SIG-M5 treated with dmso at 0.1 percent for 504 hours (cell line): ENCODE measurements around the gene RRP1B.

Source experiments
- DNase-seq: peaks from one replicate; lab custom pipeline; 2025; ENCODE audit not compliant: unreplicated experiment; lab: John Stamatoyannopoulos, UW

The RRP1B gene

DNA sequence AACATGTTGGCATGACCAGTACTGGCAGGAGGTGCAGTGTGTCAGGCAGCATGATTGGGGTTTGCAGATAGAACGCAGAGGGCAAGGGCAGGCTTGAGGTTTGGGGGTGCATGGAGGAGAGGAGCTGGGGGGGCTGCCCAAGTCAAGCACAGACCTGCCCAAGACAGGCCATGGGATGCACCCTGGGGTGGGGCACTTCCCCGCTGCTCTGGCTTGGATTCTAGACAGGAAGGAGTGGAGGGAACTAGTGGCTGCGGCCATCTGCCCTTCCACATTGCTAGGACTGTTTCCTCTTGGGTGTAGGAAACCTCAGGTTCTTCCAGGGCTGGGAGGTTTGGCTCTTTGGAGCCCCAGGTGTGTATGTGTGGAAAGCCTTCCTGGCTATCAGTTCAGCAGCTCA is 62.6 kb downstream of the RRP1B start:
- no peak for DNase-seq

DNA sequence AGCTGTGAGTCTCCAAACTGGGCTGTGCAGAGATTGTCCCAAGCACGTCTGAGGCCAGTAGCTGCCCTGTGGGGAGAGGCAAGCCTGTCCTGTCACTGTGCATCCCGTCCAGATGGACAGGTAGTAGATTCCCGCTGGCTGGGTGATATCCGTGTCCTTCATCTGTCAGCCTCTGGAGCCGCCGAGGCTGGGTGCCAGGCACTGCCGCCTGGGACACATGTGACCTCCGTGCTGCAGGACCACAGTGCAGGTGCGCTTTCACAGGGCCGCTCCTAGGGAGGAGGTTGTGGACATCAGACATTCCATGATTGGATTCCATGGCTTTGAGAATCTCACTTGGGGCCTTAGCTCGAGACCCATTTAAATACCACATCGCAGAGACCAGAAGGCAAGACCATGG is 64.3 kb downstream of the RRP1B start:
- no peak for DNase-seq

DNA sequence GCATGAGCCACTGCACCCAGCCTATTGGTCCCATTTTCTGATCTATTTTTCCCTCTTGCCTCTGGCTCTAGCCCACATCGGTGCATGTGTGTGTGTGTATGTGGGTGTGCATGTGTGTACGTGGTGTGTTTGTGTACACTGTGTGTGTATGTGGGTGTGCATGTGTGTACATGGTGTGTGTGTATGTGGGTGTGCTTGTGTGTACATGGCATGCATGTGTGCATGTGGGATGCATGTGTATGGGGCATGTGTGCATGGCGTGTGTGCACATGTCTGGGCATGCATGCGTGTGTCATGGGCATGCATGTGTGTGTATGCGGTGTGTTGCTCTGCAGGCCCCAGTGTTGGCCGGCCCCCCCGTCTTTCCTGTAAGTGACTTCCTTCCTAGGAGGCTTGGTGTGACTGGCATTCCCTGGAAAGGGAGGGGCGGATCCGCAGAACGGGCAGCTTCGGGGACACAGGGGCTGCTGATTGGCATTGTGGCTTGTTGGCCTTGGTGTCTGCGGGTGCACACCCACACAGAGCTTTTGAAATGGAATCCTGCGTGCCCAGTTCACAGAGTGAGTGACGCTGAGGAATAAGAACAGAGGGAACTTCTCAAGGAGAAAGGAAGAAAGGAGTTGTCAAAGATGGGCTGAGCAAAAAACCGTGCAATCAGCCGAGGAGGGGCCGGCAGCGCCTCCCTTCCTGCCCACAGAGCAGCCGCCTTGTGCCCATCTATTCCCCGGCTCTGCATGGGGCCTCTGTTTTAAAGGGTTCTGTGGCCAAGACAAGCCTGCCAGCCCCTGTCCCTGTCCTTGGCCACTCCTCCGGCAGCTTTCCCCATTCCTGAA is 67.5 kb downstream of the RRP1B start:
- no peak for DNase-seq

DNA sequence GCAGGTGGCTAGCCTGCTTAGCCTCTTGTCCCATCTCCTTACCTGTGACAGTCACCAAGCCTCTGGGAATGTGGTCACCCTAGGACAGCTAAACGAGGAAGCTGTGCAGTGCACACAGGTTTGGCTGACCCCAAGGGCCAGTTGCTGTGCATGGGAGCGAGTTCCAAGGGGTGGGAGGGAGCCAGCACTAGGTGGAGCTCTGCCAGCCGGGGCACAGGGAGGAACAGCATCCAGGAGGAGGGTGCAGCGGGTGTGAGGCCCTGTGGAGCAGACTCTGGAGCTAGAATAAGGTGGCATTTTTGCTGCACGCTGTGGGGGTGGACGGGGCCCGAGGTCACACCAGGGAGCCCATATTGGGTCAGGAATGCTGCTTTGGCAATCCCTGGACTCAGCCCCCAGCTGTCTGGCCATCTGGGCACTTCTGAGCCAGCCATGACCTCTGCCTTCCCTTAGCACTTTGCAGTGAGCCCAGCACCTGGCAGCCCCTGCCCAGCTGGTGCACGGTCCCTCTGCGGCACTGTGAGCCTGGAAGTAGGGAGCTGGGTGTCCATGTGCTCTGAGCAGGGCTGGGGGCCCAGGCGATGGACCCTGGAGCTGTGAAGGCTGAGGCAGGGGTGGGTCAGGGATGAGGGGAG is 68.3 kb downstream of the RRP1B start:
- DNase-seq: peak; percentile 42

DNA sequence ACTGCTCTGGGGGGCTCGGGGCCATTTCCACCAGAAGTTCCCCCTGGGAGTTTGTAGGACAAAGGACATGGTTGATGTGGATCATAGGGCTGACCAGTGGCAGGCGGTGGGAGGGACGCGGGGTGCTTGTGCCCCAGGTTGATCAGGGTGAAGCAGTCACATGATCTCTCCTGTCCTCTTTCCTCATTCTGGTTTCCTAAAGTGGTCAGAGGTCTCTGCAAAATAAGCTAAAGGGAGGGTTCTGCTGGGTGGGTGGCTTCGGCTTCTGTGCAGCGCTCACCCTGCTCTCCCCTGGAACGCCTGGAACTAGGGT is 68.8 kb downstream of the RRP1B start:
- DNase-seq: peak; percentile 80

DNA sequence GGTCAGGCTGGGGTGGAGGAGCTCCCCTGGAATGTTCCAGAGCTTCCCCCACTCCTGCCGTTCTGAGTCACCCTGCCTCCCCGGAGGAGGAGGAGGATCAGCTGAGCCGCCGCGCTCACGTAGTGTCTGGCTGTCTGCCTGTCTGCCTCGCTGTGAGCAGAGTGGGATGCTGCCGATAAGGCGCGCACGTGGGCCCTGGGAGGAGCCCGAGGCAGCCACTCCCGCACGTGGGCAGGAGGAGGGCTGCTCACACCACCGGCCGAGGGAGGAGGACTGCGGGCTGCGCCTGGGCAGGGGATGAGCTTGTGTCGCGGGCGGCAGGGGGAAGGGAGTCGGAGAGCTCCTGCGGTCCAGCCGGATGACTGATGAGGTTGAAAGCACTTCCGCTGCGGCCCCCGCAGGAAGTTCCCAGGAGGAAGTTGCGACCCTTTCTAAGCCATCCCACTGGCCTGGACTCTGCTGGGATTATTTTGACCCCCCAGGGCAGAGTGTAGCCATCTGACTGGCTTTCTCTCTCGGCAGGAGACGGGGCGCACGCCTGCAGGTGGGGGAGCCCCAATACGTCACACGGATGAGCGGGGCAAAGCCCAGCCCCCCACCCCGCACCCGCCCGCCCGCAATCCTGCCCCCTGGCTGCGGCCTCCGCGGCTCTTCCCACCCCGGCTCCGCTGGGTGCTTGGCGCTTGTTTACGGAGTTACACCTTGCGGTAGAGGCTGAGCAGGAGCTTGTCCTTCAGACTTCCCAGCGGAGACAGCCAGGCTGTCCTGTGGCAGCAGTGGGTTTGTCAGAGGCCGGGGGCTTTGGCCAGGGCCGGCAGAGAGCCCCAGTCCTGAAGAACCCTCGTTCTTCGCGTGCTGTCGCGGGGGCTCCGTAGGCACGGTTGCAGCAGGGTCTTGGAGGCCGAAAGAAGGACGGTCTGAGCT is 69.4 kb downstream of the RRP1B start:
- DNase-seq: peak; percentile 93

DNA sequence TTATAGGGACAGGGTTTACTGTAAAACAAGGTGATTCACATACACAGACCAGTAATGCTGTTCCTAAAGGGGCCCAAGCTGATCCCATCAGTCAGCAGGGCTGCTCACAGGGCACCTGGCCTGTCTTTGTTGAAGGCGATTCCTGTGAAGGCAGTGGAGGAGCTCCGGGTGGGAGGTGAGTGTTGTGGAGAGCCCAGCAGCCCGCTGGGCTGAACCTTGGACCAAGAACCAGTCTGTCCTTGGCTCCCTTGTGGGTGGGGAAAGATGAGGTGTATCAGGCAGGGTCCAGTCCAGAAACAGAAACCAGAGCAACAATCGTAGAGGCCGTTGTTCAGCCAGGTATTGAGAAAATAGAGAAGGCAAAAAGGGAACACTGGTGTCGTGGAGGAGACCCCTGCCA is 72.1 kb downstream of the RRP1B start:
- DNase-seq: no peak

DNA sequence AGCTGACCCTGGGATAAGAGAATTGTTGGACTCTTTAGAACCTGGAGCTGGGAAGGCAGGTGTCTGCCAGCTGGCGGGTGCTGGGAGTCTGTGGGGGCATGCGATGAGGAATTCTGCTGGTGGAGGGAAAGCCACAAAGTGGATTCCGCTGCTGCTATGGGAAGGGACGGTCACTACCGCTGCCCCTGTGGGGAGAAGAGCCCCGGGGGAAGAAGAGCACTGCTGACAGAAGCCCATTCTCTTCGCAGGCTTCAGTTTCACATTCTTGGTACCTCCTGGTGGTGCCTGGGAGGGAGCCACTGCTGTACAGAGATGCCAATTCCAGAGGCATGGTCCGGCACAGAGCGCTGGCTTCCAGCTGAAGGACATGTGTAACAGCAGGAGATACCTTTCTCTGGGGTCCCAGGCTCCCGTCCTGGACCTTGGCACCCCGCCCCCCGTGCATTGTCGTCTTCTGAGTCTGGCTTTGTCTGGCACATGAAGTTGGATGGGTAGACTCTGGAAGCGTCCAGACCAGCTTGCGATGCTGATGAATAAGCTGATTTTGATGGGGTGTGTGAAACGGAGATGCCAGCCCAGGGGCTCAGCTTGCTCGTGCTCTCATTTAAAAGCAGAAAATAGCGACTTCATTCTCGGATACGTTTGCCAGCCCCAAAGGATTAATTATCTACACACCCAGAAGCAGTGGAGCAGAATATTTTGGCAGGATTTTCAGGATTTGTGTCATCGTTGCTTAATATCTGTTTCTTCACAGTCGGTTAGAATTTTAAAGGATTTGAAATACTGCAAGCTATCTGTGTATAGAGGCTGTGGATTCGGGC is 72.7 kb downstream of the RRP1B start:
- DNase-seq: no peak

DNA sequence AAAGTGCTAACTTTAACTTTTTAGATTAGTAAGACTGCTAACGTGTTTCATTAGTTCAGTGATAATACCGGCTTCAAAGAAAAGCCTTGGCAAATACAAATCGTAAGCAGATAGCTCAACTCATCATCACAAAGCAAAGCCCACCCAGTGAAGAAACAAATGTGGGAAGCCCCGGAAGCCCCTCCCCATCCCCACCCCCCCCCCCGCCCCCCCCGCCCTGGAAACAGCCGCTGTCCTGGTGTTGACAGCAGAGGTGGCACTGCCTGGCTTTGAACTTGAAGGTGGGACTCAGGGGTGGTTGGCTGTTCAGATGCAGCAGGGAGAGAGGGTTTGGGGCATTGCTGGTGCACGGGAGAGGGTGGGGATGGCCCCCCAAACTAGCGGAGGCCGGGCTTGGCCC is 73.7 kb downstream of the RRP1B start:
- no peak for DNase-seq

DNA sequence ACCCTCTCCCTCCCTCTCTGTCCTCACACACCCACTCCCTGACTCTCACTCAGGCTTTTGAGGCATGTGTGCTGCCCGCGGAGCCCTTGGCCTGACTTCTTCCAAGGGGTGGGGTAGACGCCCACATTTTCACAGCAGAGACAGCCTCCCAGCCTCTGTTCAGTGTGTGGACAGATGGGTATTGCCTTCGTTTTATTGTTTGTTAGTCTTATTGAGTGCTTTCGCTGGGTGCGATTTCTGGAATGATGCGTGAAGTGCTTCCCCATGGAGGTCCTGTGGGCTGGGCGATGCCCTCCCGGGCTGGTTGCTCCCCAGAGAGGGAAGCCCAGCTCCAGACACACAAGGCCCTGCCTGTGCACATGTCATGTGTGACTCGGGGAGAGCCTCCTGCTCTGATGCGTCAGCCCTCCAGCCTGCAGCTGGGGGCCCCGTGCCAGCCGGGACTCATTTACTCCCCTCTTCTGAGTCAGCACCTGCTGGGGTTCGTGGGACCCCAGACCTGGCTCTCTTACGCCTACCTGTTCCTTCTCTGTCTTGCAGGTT is 74.2 kb downstream of the RRP1B start:
- DNase-seq: no peak

DNA sequence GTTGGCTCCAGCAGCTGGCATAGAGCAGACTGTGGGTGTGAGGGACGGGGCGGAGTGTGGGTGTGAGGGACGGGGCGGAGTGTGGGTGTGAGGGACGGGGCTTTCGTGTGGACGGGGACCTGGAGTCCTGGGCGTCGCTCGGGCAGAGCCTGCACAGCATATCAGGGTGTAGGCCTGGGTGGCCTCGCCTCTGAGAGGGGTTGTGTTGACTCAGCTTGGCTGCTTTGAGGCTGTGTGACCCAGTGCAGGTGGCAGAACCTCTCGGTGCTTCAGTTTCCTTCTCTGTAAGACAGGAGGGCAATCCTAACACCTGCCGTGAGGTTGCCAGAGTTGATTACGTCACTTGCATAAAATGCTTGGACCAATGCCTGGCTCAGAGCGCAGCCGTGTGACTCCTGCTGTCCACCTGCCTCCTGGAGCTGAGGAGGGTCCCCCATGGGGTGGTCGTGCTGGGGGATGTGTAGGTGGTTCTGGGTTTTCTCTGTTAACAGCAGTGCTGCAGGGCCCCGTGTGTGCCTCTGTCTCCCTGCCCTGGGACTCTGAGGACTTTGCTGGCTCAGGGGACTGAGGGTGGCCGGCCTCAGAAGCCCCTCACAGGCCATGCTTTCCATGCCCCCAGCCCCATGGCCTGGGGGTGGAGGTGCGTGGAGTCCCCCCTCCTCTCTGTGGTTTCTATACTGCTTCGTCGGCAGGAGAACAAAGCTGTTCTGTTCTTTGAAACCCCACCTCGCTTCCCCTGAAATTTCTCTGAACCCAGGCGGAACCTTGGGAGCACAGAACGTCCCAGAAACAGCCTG is 75.0 kb downstream of the RRP1B start:
- no peak for DNase-seq

DNA sequence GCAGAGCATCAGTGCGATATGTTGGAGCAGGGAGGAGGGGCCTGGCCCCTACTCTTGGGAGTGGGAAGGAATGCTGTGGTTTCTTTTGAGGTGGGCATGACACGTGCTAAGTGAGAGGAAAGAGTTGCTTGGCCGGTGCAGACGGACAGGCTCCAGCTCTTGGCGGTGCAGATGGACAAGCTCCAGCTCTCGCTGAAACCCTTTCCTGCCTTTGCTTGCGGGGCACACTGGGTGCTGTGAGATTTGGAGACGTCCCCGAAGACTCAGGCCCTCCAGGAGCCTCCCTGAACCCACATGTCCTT is 75.5 kb downstream of the RRP1B start:
- DNase-seq: no peak

DNA sequence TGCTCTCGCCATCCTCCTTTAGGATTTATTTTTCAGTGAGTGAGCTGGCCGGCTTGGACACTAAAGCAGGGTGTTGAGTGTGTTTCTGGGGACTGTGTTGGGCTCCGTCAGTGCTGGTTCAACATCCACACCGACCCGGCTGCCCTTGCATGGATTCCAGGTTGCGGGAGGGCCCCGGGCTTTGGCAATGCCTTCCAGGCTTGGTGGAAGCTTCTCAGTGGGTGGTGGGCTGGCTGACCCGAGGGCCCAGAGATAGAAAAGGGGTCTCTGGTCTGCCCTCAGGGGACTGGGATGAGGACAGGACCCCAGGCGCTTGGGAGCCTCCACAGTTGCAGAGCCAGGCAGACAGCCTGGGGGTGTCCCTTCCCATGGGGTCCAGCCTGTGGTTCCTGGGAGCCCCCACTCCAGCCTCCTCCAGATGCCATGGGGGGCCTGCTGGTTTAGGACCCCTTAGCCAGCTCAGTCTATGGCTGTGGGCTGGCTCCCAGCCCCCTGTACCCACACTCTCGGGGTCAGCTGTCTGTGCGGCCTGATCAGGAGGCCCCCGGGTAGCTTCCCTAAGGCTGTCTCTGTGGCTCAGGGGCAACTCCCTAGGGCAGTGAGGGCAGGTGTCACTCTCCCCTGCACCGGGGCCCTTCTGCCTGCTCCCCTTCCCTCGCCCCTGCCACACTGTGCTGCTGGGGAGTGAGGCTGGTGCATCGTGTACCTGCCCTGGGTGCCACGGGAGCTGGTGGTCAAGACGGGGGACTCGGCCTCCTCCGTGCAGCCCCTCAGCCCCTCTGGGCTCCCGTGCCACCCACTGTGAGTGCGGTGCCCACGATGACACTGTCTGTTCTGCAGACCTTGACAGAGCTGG is 76.1 kb downstream of the RRP1B start:
- no peak for DNase-seq

DNA sequence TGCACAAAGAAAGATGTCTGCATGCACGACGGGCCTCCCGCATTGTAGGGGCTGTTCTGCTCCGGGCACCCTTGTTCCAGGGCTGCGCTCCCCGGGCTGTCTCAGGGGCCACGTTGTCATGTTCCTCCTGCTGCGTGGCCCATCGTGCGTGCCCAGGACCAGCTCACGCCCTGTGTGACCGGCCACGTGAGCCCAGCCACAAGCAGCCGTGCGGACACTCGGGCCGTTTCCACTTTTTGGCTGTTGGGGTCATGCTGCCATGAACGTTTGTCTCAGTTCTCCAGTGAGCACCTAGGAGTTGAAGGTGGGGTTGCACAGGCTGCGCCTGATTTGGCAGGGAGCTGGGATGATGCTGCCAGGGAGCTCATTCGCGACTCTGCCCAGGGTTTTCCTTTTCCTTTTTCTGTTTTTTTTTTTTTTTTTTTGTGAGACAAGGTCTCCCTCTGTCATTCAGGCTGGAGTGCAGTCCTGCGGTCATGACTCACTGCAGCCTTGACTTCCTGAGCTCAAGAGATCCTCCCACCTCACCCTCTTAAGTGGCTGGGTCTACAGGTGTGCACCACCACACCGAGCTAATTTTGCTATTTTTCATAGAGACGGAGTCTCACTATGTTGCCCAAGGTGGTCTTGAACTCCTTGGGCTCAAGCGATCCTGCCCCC is 77.0 kb downstream of the RRP1B start:
- no peak for DNase-seq

DNA sequence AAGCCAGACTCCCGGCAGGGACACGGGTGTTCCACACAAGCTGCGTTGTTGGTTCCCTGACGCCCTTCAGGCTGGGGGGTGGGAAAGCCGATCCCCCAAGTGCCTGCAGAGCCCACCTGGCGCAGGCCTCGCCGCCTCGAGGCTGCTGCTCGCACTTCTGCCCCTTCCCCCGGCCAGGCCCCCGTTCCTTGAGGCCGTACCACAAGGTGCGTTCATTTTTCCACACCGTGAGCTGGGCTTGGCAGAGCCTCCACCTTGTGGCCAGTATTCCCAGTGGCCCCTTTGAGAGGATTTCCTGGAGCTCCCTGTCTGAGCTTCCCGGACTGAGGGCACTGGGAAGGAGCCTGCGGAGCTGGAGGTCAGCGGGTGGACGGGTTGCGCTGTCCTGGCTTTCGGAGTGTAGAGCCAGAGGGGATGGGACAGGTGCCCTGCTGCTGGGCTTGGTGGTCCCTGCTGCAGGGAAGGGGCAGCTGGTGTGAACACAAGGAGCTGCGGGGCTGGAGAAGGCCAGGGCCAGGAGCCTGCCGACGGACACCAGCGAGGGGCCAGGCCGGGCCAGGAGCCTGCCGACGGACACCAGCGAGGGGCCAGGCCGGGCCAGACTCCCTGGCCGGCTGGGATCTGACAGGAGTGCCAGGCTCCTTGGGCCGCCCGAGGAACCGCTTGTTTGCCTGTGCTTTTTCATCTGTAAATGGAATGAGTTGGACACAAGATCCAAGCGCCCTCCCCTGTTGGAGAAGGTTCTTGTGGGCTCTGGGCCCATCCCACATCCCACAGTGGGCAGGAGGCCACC is 78.0 kb downstream of the RRP1B start:
- DNase-seq: no peak

DNA sequence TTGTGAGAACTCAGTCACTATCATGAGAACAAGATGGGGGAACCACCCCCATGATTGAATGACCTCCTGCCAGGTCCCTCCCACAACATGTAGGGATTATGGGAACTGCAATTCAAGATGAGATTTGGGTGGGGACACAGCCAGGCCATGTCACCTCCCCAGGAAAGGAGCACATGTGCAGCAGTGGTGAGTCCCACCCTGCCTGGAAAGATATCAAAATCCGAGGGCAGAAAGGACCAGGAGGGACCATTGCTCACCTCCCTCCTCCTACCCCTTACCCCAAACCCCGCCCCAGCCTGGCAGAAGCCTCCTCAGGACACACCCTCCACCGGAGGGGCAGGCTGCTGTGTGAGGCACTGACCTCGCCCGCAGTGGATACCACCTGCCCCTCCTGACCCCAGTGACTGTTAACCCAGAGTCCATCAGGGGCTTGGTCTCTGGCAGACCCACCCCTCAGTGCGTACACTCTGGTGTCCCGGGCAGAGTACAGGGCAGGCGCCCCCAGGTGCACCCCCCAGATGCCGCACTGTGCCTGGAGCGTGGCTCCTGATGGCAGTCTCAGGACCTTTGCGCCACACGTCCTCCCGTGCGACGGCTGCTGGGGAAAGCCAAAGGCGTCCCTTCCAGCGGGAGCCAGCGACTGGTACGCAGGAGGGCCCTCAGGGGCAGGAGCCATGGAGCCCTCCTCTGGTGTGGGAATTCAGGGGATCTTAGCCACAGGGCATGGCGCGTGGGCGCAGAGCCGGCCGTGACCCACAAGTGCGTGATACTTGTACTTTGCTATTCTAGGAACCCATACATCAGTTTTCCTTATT is 80.5 kb downstream of the RRP1B start:
- DNase-seq: no peak
